Smooth muscle cell of trachea (primary cell): ENCODE measurements around the gene STH. TPM values are rescaled to one million over a fixed set of nuclear protein-coding genes. Genes with fewer than 3 reads are reported as not detected.

Source experiments
- total RNA-seq: library from RNA; depleted of rRNA; stranded (reverse); fragments of >200 nt; gene quantifications from 2 replicates; pipeline ENCODE4 v1.2.1, GENCODE V29; 2014

STH gene, protein sequence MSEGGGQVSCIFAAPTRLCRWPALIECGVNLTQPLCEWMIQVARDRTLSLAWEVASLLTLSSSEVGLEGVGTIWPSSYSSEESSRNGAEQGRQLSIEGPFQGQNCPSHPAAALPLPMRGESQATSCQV
- not detected in 2 replicates for total RNA-seq

GRCh38 chr17:45998987-45999899, at the start of gene STH:
Gene STH, plus strand, starts transcription at chr17:45999250. Its CDS starts 30 bp downstream, at chr17:45999280.

Other genes with a start within 250 kb of the STH start
- gene CRHR1, start 214.9 kb upstream of the STH start, total RNA-seq, result not detected in 2 replicates
- not detected in 2 replicates for gene SPPL2C, start 154.4 kb upstream of the STH start, total RNA-seq
- 0.44 and 1.2 TPM in 2 replicates for gene MAPT, start 104.7 kb upstream of the STH start, total RNA-seq
- gene KANSL1, start 194.2 kb downstream of the STH start, total RNA-seq, result 59.0 and 150 TPM in 2 replicates